GM12874 (cell line): ENCODE results near the gene IL22.

Experiments
- TF ChIP-seq, protein P1 (sequence below): IDR thresholded peaks from 2 replicates; pipeline ENCODE4 v1.5.1; 2011; ENCODE audit warnings: low read depth, mild to moderate bottlenecking, control low read depth, low read length, moderate library complexity; ENCODE audit not compliant: insufficient read depth

IL22 gene

DNA sequence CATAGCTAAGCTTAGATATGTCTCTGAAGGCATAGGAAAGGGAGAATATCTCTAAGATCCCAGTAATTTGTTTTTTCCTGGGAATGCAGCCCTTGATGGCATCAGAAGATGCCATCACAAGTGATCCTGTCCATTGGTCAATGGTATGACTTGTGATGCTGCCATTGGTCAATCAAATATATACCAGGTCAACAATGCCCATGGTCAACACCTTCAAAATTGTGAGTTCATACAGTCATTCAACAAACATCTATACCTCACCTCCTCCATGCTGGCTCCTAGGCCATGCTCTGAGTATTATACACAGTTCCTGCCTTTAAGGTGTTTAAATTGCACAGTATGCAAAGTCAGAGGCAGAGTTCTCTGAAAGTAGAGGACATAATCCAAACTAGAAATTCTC lies 19.3 kb upstream of the IL22 start:
- TF ChIP-seq, protein P1, sequence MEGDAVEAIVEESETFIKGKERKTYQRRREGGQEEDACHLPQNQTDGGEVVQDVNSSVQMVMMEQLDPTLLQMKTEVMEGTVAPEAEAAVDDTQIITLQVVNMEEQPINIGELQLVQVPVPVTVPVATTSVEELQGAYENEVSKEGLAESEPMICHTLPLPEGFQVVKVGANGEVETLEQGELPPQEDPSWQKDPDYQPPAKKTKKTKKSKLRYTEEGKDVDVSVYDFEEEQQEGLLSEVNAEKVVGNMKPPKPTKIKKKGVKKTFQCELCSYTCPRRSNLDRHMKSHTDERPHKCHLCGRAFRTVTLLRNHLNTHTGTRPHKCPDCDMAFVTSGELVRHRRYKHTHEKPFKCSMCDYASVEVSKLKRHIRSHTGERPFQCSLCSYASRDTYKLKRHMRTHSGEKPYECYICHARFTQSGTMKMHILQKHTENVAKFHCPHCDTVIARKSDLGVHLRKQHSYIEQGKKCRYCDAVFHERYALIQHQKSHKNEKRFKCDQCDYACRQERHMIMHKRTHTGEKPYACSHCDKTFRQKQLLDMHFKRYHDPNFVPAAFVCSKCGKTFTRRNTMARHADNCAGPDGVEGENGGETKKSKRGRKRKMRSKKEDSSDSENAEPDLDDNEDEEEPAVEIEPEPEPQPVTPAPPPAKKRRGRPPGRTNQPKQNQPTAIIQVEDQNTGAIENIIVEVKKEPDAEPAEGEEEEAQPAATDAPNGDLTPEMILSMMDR: no peak

DNA sequence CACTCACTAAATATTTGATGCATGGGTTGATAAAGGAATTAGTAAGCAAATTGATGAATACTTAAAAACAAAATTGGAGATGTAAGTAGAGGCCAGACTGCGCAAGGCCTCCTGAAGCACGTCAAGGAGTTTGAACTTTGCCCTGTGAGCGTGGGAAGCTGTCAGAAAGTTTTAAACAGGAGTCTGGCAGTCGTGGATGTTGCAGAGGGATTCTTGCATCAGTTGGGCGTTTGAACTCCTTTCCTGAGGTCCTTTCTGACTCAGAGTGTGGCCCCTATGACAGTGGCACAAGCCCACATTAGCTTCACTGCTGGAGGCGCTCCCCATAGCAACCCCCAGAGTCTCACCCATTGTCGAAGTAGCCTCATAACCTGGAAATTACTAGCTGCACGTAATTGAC lies 17.9 kb upstream of the IL22 start:
- TF ChIP-seq, protein P1: no peak

DNA sequence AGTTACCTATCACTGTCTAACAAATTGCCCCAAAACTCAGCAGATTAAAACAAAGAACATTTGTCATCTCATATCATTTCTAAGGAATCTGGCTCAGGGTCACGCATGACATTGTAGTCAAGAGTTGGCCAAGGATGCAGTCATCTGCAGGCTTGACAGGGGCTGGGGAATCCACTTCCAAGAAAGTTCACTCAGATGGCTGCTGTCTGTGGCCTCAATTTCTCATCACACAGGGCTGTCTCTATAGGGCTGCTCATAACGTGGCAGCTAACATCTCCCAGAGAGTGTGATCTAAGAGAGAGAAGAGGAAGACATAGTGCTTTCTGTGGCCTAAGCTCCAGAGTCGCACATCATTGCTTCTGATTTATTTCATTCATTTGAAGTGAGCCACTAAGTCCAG lies 17.0 kb upstream of the IL22 start:
- TF ChIP-seq, protein P1: no peak

DNA sequence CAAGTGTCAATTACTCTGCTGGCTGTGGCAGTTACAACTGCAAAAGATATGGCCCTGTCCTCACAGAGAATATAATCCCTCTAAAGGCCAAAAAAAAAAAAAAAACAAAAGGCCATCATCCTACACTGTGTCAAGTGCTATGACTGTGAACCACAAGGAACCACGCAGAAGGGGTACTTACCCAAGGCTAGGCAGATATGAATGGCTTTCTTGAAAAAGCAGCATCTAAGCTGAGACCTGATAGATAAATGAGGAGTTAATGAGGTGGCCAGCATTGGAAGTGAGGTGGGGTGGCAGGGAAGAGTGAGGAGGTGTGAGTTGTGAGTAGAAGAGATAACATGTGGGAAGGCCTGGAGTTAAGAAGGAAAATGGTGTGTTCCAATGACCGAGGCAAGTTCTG lies 16.4 kb upstream of the IL22 start:
- TF ChIP-seq, protein P1: no peak

DNA sequence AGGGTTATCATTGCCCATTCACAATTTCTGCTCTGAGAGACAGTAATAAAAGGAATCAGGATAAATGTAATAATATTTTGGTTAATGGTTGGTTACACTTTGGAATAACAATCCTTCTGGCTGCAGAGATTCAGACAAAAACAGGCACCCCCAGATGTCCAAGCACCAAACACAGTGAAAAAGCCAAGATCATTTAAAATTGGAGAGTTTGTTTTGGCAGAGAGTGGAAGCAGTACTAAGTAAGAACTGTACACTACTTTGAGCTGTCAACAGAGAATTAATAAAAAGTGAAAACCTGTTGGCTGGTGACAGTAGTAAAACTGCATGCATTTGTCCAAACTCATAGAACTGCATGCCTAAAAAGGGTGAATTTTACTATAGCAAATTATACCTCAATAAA lies 15.6 kb upstream of the IL22 start:
- TF ChIP-seq, protein P1: no peak

DNA sequence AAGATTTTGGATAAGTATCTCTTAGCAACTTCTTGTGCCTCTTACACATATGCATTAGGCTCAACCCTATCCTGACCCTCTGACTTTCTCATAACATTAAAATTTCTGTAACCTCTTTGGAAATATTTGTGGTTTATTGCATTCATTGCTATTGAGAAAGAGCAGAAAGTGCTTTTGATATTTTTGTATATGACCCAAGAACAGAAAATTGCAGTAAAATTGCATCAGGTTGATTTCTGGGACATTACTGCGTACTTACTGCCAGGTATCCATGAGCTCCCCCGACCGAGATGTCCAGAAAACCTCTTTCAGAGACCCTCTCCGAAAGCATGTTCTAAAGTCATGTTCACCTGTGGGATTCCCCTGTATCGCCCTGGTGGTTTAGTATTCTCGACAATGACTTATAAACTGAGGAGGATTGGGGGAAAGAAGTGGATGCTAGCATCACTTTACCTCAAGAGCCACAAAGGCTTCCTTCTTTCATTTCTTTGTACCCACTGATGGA lies 14.5 kb upstream of the IL22 start:
- TF ChIP-seq, protein P1: no peak

DNA sequence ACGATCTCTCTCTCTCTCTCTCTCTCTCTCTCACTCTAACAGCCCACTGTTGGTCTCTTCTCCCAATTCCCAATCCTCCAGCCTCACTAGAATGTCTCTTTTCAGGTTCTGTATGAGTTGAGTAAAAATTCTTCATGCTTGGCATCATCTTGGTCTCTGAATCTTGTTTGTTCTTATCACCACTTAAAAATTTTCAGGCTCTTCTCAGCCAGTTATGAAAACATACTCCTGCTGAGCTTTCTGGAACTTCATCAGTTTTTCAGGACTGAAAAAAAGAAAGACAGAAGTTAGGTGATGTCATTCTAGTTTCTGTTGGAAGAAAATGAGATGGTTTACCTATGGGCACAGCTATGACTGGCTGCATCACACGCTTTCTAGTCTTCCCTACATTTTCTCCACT lies 11.5 kb upstream of the IL22 start:
- TF ChIP-seq, protein P1: no peak
